ENCODE data around the gene EXOC6. TPM values are rescaled to one million over a fixed set of nuclear protein-coding genes. Genes with fewer than 3 reads are reported as not detected.

The EXOC6 gene
- polyA plus RNA-seq, 1 donor (not counting 4 experiments of a cell fraction or from before 2014, with no cell fraction given), result 1.2 TPM

GRCh38 chr10:92916433-92916832 is 68.1 kb downstream of the EXOC6 start:
- TF ChIP-seq EZH2 (IDR thresholded peaks at IDR 0.05; ENCODE audit: low read length), result no peak
- no peak for TF ChIP-seq CTCF (optimal IDR thresholded peaks at IDR 0.05 in 1 of 3, IDR thresholded peaks at IDR 0.05 in 1 of 3, conservative IDR thresholded peaks at IDR 0.05 in 1 of 3; ENCODE audit: extremely low read depth in 1 of 3, insufficient read depth in 2 of 3, low read length in 3 of 3)
- Histone ChIP-seq H3K4me2 (ENCODE audit: control insufficient read depth, extremely low read depth, insufficient read depth, low read depth, low read length) (no peak overlapping the region), H4K20me1 (ENCODE audit: control insufficient read depth, extremely low read depth, insufficient read depth, low read length) (no peaks in the 10 kb centered on the region), H3K4me3 (ENCODE audit: control insufficient read depth in 2 of 3, extremely low read depth in 1 of 3, insufficient read depth in 2 of 3, low read depth in 1 of 3, low read length in 3 of 3) (no peak overlapping the region), H3K27me3 (ENCODE audit: control insufficient read depth, extremely low read depth, insufficient read depth, low read length) (no peaks in the 10 kb centered on the region), H3K36me3 (ENCODE audit: control insufficient read depth in 2 of 2, extremely low read depth in 1 of 2, insufficient read depth in 2 of 2, low read length in 2 of 2) (no peaks in the 10 kb centered on the region), H3K4me1 (ENCODE audit: control insufficient read depth, extremely low read depth, insufficient read depth, low read length) (no peaks in the 10 kb centered on the region), H3K9ac (ENCODE audit: control insufficient read depth, extremely low read depth, insufficient read depth, low read length) (no peak overlapping the region), H2AFZ (ENCODE audit: control insufficient read depth, low read length) (no peak overlapping the region), H3K9me1 (ENCODE audit: control insufficient read depth, extremely low read depth, insufficient read depth, low read length) (no peaks in the 10 kb centered on the region), H3K79me2 (ENCODE audit: control insufficient read depth, insufficient read depth, low read length) (no peaks in the 10 kb centered on the region), H3K27ac (ENCODE audit: control insufficient read depth, insufficient read depth, low read length) (no peak overlapping the region), H3K9me3 (ENCODE audit: control insufficient read depth, low read depth, low read length) (no peaks in the 10 kb centered on the region)
- dilution Hi-C loops (cut with MboI; ENCODE audit: extremely low pct_ligation_motif_present, low sequenced_read_pairs), result no loop called here
- no peak for FAIRE-seq
- no peak for DNase-seq (ENCODE audit: low read depth, low spot score)

GRCh38 chr10:92918603-92919002 is 70.3 kb downstream of the EXOC6 start:
- Histone ChIP-seq H3K4me1 (ENCODE audit: control insufficient read depth, extremely low read depth, insufficient read depth, low read length) (no peaks in the 10 kb centered on the region), H3K9me3 (ENCODE audit: control insufficient read depth, low read depth, low read length) (no peaks in the 10 kb centered on the region), H2AFZ (ENCODE audit: control insufficient read depth, low read length) (no peak overlapping the region), H3K27me3 (ENCODE audit: control insufficient read depth, extremely low read depth, insufficient read depth, low read length) (no peaks in the 10 kb centered on the region), H3K4me2 (ENCODE audit: control insufficient read depth, extremely low read depth, insufficient read depth, low read depth, low read length) (no peak overlapping the region), H3K36me3 (ENCODE audit: control insufficient read depth in 2 of 2, extremely low read depth in 1 of 2, insufficient read depth in 2 of 2, low read length in 2 of 2) (no peaks in the 10 kb centered on the region), H3K9me1 (ENCODE audit: control insufficient read depth, extremely low read depth, insufficient read depth, low read length) (no peaks in the 10 kb centered on the region), H3K4me3 (ENCODE audit: control insufficient read depth in 2 of 3, extremely low read depth in 1 of 3, insufficient read depth in 2 of 3, low read depth in 1 of 3, low read length in 3 of 3) (no peak overlapping the region), H3K9ac (ENCODE audit: control insufficient read depth, extremely low read depth, insufficient read depth, low read length) (no peak overlapping the region), H3K79me2 (ENCODE audit: control insufficient read depth, insufficient read depth, low read length) (no peaks in the 10 kb centered on the region), H4K20me1 (ENCODE audit: control insufficient read depth, extremely low read depth, insufficient read depth, low read length) (no peaks in the 10 kb centered on the region), H3K27ac (ENCODE audit: control insufficient read depth, insufficient read depth, low read length) (no peak overlapping the region)
- dilution Hi-C loops (cut with MboI; ENCODE audit: extremely low pct_ligation_motif_present, low sequenced_read_pairs), result no loop called here
- FAIRE-seq, result no peak
- DNase-seq (ENCODE audit: low read depth, low spot score), result no peak
- no peak for TF ChIP-seq CTCF (optimal IDR thresholded peaks at IDR 0.05 in 1 of 3, IDR thresholded peaks at IDR 0.05 in 1 of 3, conservative IDR thresholded peaks at IDR 0.05 in 1 of 3; ENCODE audit: extremely low read depth in 1 of 3, insufficient read depth in 2 of 3, low read length in 3 of 3)
- no peak for TF ChIP-seq EZH2 (IDR thresholded peaks at IDR 0.05; ENCODE audit: low read length)
